ENCODE measurements around the gene PDE6D.
A peak's percentile ranks its signal among the peaks of the same experiment; 100 is the strongest.

The PDE6D gene

DNA sequence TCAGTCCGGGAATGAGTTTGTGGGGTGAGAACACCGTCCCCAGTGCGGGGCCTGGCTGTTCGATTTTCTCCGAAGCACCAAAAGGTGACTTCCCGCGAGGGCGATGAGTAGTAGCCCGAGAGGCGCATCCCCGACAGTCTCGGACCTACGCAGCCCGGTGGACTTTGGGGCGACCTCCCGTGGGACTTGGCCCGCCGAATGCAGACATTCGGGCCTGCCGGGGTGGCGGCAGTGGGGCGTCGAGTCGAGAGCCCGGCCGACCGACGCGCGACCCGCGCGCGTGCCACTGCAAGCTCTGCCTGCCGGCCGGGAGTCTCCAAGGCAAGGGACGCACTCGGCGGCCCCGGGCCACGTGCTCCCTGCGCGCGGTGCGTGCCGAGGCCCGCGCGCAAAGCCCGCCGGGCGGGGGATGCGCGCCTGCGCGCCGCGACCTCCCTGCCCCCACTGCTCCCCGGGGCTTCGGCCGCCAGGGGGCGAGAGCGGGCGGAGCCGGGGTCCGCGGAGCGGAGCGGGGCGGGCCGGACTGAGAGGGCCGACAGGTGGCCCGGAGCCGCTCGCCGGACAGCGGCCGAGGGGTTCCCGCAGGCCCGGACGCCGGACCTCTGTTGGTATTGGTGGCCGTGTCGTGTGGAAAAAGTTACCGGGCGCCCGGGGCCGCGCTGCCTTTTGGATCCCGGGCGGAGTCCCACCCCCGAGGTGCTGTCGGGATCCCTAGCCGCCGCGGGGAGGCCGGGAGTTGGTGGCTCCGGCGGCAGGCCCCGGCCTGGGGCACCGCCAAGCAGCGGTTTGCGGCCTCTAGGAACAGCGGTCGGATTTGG is 70.9 kb downstream of the PDE6D start:
- H3K27ac ChIP-seq = peak overlapping the region; percentile 95
- TF ChIP-seq, protein P1, sequence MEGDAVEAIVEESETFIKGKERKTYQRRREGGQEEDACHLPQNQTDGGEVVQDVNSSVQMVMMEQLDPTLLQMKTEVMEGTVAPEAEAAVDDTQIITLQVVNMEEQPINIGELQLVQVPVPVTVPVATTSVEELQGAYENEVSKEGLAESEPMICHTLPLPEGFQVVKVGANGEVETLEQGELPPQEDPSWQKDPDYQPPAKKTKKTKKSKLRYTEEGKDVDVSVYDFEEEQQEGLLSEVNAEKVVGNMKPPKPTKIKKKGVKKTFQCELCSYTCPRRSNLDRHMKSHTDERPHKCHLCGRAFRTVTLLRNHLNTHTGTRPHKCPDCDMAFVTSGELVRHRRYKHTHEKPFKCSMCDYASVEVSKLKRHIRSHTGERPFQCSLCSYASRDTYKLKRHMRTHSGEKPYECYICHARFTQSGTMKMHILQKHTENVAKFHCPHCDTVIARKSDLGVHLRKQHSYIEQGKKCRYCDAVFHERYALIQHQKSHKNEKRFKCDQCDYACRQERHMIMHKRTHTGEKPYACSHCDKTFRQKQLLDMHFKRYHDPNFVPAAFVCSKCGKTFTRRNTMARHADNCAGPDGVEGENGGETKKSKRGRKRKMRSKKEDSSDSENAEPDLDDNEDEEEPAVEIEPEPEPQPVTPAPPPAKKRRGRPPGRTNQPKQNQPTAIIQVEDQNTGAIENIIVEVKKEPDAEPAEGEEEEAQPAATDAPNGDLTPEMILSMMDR (conservative IDR thresholded peaks at IDR 0.05) = peak; percentile 94

DNA sequence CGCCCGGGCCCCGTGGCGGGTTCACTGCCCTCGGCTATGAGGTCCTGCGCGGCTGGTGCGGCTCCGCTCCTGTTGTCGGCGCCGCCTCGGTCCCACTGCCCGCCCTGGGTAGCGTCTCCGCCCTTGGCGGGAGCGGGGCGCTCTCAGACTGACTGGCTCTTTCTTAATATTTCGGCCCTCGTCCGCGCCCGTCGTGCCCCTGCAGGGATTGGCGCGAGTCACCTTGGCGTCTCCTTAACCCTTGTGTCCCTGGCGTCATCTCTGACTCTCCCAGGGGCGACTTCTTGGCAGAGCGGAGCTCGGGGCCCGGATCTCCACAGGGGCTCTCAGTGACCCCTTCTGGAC is 71.5 kb downstream of the PDE6D start:
- TF ChIP-seq, protein P1 (conservative IDR thresholded peaks at IDR 0.05) = no peak
- peak overlapping the region; percentile 95 for H3K27ac ChIP-seq

DNA sequence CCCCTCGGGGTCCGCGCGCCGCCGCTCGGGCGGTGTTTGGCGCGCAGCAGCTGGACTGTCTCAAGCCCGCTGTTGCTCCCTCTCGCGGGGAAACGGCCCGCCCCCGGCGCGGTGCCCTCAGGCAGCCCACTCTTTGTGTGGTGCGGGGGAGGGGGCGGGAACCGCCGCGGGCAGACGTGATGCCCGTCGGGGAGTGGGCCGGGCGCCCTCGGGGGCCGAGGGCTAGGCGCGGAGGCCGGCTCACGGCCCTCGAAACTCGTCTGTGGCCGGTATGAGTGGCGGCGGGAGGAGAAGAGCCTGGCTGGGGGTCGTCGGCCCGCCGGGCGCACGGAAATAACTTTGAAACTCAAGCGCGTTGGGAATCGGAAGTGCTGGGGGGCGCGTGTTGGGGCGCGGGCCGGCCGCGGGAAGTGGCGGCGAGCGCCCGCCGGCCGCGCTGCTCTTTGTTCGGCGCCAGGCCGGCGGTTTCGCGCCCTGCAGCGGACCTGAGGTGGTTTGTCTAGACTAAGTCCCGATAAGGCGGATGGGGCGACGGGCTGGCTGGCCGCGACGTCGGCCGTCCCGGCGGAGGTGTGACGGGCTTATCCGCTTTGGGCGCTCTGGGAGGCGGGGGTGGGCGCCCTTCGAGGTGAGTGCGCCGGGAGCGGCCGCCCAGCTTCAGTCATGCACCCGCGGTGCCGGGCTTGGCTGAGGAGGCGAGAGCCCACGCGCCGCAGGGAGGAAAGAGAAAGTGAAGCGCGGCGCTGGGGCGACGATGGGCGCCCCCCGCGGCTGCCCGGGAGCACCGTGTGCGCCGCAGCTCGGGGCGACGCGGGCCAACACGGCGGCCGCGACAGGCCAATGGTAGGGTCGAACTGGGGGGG is 72.1 kb downstream of the PDE6D start:
- peak overlapping the region; percentile 95 for H3K27ac ChIP-seq
- TF ChIP-seq, protein P1 (conservative IDR thresholded peaks at IDR 0.05) = no peak; the same call in 1 of the 2 replicates

DNA sequence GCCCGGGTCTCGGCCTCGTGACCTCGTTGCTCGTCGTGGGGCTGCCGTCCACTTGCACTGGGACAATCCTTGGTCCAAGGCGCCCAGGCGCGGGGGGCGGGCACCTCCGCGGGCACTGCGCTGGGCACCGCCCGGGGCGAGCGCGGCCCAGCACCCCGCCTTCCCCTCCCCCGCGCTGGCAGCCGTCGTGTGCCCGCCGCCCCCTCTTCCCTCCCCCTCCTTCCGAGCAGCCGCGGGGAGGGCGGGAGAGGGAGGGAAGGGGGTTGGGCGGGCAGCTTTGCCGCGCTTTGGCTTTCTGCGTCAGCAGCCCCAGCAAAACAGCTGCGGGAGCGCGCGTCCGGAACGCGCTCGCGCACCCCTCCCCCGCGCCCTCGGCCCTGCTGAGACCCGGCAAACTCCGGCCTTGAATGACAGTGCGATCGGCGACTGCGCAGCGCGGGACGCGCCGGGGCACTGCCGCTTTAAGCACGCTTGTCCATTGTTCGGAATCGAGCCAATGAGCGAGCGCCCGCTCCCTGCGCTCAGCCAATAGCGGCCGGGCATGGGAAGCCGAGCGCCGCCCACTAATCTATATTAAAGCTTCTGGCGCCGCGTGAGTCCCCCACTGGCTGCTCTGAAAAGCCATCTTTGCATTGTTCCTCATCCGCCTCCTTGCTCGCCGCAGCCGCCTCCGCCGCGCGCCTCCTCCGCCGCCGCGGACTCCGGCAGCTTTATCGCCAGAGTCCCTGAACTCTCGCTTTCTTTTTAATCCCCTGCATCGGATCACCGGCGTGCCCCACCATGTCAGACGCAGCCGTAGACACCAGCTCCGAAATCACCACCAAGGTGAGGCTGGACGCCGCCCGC is 72.9 kb downstream of the PDE6D start, which contains the start of gene PTMA:
Gene PTMA (plus strand): TSS at position 599 of the 846 bp plus-strand sequence. CDS start 182 bp downstream, at position 781.
- TF ChIP-seq, protein P1 (conservative IDR thresholded peaks at IDR 0.05) = no peak
- H3K27ac ChIP-seq = peak within 1 kb of the TSS; percentile 95

DNA sequence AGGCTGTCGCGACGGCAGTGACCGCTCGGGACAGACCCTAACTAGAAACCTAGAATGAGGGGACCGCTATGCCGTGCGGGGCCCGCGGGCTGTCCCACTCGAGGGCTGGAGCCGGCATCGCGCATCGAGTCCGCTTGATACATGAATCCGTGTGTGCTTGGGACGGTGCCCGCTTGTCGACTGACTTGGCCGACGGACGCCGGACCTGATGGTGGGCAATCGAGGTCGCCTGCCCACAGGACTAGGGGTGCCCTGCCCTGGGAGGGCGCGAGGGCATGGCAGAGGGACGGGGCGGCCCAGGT is 73.5 kb downstream of the PDE6D start:
- H3K27ac ChIP-seq = peak overlapping the region; percentile 95

GRCh38 chr2:231706731-231707624 is 74.1 kb downstream of the PDE6D start:
- TF ChIP-seq, protein P1 (conservative IDR thresholded peaks at IDR 0.05) = peak; percentile 80
- peak overlapping the region; percentile 95 for H3K27ac ChIP-seq

More for the DNA sequence above, 73.5 kb downstream of the PDE6D start:
- TF ChIP-seq, protein P1 (conservative IDR thresholded peaks at IDR 0.05) = no peak

Data from VCaP (cell line).